Right lobe of liver (tissue), 6 donors: ENCODE results near the gene KBTBD13. TPM values are rescaled to one million over a fixed set of nuclear protein-coding genes. Genes with fewer than 3 reads are reported as not detected.
A peak's percentile ranks its signal among the peaks of the same experiment; 100 is the strongest.
"Not testable (repeated sequence)": the region's sequence is repeated elsewhere in the genome, so short reads cannot be mapped to it uniquely, and the experiment has no call there.

Experiments
- ATAC-seq, 4 donors: fragments of 200-7000 bp; cut with Tn5 transposase; one replicate each; pipeline ENCODE4 v1.9.1; 2020; ENCODE audit warnings: mild to moderate bottlenecking in 4 of 4, moderate library complexity in 4 of 4
- DNase-seq, 3 donors: peaks; one replicate each; pipeline ENCODE4 v3.0.0-alpha.2; 2020
- H3K27ac ChIP-seq, 3 donors: fragments of 200-600 bp; one replicate each; pipeline ENCODE4 v1.8.0; 2022
- H3K27me3 ChIP-seq, 2 donors: fragments of 200-600 bp; one replicate each; pipeline ENCODE4 v1.8.0; 2022
- H3K36me3 ChIP-seq, 4 donors: fragments of 200-600 bp; sonication (generic) in 1 of 4; one replicate each; pipeline versions ENCODE4 v1.5.1 to v1.8.0; 2017 to 2022; ENCODE audit warnings: control low read depth in 1 of 4
- H3K4me1 ChIP-seq, 4 donors: fragments of 200-600 bp; sonication (generic) in 1 of 4; one replicate each; pipeline versions ENCODE4 v1.5.1 to v1.8.0; 2017 to 2022; ENCODE audit warnings: control low read depth in 1 of 4
- H3K4me3 ChIP-seq, 3 donors: fragments of 200-600 bp; one replicate each; pipeline ENCODE4 v1.8.0; 2022
- H3K9me3 ChIP-seq, 4 donors: fragments of 200-600 bp; sonication (generic) in 1 of 4; one replicate each; pipeline versions ENCODE4 v1.5.1 to v1.8.0; 2017 to 2022; ENCODE audit warnings: control low read depth in 1 of 4
- POLR2A ChIP-seq: fragments of 450-650 bp; IDR thresholded peaks from one replicate; pipeline ENCODE4 v1.6.1; 2017; ENCODE audit warnings: antibody characterized with exemption, mild to moderate bottlenecking
- WGBS: methylation state at CpG from one replicate; pipeline ENCODE4 v1.1.6; 2018; ENCODE audit warnings: low coverage, low lambda C conversion rate; ENCODE audit not compliant: insufficient coverage; ENCODE audit errors: missing lambda C conversion rate; 5-methylcytosine and 5-hydroxymethylcytosine counted together
- intact Hi-C, 2 donors: fragments of 100-400 bp; cut with DNase I; formaldehyde crosslinking; loops; one replicate each; pipeline versions ENCODE4 v1.11.2 to v1.14.1; 2022
- total RNA-seq, 6 experiments: library from RNA; depleted of rRNA in 2 of 6; stranded (reverse); fragments of >200 nt in 2 of 6; fragmentation: NEBNext Ultra II Directional in 3 of 6; extraction: Animal tissue kit (Norgen Biotek cat#: 25700) in 3 of 6; gene quantifications; one replicate each; pipeline versions ENCODE4 v1.1.0 to v1.2.4, GENCODE V29; 2016 to 2023
- TF ChIP-seq, protein P1 (sequence below), 4 donors: fragments of 200-600 bp in 3 of 4; fragments of 450-650 bp in 1 of 4; IDR thresholded peaks; one replicate each; pipeline versions ENCODE4 v1.5.1 to v1.8.0; 2016 to 2022; ENCODE audit warnings: antibody characterized with exemption in 4 of 4, mild to moderate bottlenecking in 2 of 4
- donor health status: DM: no; HTN: yes; CAD: no.
- donor health status: DM: no; HTN: no; CAD: no.
- donor health status: DM: no; HTN: no; CAD: no.
- donor health status: DM: no; HTN: yes; CAD: no.
- donor health status: DM: no; HTN: yes; CAD: no.

KBTBD13 gene
- total RNA-seq, 6 experiments from 2014 or later = not detected

DNA sequence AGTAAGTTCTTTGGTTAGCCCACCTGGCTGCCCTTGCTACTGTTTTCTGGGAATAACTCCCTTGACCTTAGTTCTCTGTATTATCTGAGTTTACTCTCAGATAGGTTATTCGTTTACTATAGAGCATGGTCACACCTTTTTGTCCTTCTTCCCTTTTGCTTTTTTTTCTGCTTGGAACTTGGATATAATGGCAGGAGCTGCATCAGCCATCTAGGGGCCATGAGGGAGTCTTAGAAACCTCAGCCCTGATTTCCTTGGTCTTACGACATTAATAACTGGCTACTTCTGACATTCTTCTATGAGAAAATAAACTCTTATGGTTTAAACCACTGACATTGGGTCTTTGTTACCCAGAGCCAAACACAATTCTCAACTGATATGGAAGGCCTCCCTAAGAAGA, 34.8 kb upstream of the KBTBD13 start:
- DNase-seq = no peak
- Histone ChIP-seq H3K27me3 (no peaks in the 10 kb centered on the region), H3K36me3 (no peaks in the 10 kb centered on the region), H3K4me1 (peaks cover 0 to 24% (median 10%) of the 10 kb centered on the region in 4 donors), H3K4me3 (no peak overlapping the region), H3K9me3 (no peaks in the 10 kb centered on the region), H3K27ac (no peak overlapping the region)
- intact Hi-C loops = no loop called here
- TF ChIP-seq, protein P1, sequence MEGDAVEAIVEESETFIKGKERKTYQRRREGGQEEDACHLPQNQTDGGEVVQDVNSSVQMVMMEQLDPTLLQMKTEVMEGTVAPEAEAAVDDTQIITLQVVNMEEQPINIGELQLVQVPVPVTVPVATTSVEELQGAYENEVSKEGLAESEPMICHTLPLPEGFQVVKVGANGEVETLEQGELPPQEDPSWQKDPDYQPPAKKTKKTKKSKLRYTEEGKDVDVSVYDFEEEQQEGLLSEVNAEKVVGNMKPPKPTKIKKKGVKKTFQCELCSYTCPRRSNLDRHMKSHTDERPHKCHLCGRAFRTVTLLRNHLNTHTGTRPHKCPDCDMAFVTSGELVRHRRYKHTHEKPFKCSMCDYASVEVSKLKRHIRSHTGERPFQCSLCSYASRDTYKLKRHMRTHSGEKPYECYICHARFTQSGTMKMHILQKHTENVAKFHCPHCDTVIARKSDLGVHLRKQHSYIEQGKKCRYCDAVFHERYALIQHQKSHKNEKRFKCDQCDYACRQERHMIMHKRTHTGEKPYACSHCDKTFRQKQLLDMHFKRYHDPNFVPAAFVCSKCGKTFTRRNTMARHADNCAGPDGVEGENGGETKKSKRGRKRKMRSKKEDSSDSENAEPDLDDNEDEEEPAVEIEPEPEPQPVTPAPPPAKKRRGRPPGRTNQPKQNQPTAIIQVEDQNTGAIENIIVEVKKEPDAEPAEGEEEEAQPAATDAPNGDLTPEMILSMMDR (IDR thresholded peaks at IDR 0.05) = no peak
- TF ChIP-seq POLR2A = no peak
- WGBS = 69% methylated on average over 2 of the region's 2 CpGs
- ATAC-seq = no peak

DNA sequence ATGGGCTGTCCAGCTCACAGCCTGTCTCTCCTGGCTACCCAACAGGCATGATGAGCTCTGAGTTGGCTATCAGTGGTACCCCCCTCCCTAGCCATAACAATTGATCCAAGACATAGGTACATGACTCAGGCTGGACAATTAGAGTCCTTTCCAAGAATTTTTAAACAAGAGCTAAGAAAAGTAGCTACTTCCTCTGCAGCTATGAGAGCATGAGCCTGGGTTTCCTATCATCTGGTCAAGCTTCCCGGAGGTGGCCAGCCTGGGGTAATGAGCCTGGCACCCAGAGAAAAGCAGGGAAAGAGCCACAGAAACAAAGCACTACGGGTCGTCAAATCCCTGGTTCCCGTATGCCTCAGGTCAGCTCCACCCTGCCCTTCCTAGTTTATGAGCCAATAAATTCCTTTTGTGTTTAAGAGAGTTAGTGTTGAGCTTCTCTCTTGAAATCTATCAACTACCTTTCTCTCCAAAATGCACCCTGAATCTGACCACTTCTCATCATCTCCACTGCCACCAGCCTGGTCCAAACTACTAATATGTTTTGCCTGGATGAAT, 33.7 kb upstream of the KBTBD13 start:
- no peak overlapping the region for H3K27ac ChIP-seq
- H3K4me3 ChIP-seq = no peak overlapping the region
- TF ChIP-seq, protein P1 (IDR thresholded peaks at IDR 0.05) = no peak
- TF ChIP-seq POLR2A = no peak
- intact Hi-C loops = no loop called here
- peaks cover 0 to 24% (median 10%) of the 10 kb centered on the region in 4 donors for H3K4me1 ChIP-seq
- DNase-seq = no peak
- 40% methylated on average over 1 of the region's 4 CpGs for whole genome bisulfite sequencing
- no peaks in the 10 kb centered on the region for H3K9me3 ChIP-seq
- H3K27me3 ChIP-seq = no peaks in the 10 kb centered on the region
- no peaks in the 10 kb centered on the region for H3K36me3 ChIP-seq
- no peak for ATAC-seq

DNA sequence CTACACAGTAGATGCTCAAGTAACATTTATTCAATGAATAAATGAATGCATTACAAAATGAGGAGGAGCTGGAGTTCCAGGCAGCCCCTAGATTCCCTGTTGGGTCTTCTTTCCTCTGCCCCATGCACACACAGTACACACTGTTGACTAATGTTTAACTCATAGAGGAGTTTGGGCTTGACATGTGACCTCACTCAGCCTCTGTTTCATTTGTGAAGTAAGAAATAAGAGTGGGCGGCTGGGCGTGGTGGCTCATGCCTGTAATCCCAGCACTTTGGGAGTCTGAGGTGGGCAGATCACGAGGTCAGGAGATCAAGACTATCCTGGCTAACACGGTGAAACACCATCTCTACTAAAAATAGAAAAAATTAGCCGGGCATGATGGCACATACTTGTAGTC, 32.3 kb upstream of the KBTBD13 start:
- H3K36me3 ChIP-seq, H3K4me3 ChIP-seq, H3K27me3 ChIP-seq, H3K9me3 ChIP-seq, intact Hi-C loops: not testable (repeated sequence)
- DNase-seq = peak in 2 of 3 donors; percentile 58 to 63
- WGBS = 19% methylated on average over 5 of the region's 5 CpGs
- H3K27ac ChIP-seq = peak overlapping the region; percentile 58 to 92 (median 79)
- peaks cover 0 to 24% (median 10%) of the 10 kb centered on the region in 4 donors for H3K4me1 ChIP-seq
- ATAC-seq = peak; percentile 72 to 79 (median 77)

DNA sequence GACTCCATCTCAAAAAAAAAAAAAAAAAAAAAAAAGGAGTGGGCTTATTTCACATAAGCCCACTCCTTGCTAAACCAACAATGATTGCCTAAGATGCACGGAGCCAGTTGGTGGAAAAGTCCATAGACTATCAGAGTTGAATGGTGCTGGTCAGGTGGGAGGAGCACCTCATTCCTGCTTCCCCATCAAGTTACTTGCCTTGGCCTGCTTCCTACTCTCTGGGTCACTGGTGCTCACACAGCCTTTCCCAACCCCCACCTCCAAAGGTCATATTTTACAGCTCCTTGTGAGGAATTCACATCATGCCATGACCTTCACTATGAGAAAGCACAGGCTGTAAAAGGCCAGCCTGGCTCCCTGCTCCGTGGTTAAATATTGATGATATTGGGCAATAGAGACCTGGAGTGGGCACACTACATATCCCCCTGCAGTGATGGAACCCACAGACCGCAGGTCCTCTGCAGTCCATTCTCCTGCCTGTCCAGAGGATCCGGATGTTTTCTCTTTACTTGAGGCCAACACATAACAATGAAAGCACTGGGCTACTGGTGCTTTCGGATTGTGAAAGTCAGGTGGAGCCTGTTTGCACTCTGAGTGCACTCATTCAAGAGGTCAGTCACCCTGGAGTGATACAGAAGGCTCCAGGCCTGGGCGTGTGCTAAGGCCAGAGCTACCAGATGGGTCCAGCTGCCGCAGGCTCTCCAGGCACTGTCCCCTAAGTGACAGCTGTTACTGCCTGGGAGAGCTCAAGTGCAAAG, 31.6 kb upstream of the KBTBD13 start, which contains the start of gene SLC51B:
Gene SLC51B (plus strand): TSS at position 664 of the 758 bp plus-strand sequence. CDS start 4,618 bp downstream, outside the sequence.
- Histone ChIP-seq H3K9me3 (no peaks in the 10 kb centered on the region), H3K27ac (peak within 1 kb of the TSS; percentile 58 to 92 (median 79)), H3K4me3 (peak within 1 kb of the TSS in 1 of 3 donors; percentile 19), H3K4me1 (peaks cover 0 to 24% (median 10%) of the 10 kb centered on the region in 4 donors), H3K27me3 (no peaks in the 10 kb centered on the region), H3K36me3 (no peaks in the 10 kb centered on the region)
- 12% methylated on average over 5 of the region's 7 CpGs for WGBS
- intact Hi-C loops = no loop called here
- TF ChIP-seq, protein P1 (IDR thresholded peaks at IDR 0.05) = no peak
- peak; percentile 31 for TF ChIP-seq POLR2A
- DNase-seq = peak; percentile 75 to 90 (median 86)
- ATAC-seq = peak; percentile 90 to 97 (median 94)

DNA sequence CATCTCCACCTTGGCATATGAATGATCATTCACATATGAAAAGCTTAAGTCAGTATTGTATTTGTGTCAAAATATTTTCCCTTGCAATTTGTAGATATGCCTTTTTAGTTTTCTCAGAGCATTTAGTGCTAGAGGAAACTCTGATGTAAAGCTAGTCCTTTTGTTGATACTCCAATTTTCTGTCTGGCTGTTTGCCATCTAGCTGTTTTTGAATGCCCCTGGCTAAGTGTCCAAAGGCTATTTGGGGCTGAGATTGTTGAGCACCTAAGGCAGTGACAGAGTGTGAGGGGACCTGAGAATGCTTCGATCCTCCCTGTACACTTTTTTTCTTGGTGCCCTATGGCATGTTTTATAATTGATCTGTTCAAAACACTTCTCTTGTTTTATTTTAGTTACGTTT, 28.3 kb upstream of the KBTBD13 start:
- ATAC-seq (no peak), DNase-seq (no peak)
- WGBS = 54% methylated on average over 2 of the region's 2 CpGs
- intact Hi-C loops = no loop called here
- no peak overlapping the region for H3K4me3 ChIP-seq
- H3K9me3 ChIP-seq = no peaks in the 10 kb centered on the region
- H3K36me3 ChIP-seq = no peaks in the 10 kb centered on the region
- H3K4me1 ChIP-seq = peaks cover 0 to 24% (median 10%) of the 10 kb centered on the region in 4 donors
- TF ChIP-seq, protein P1 (IDR thresholded peaks at IDR 0.05) = no peak
- TF ChIP-seq POLR2A = no peak
- H3K27me3 ChIP-seq = no peaks in the 10 kb centered on the region
- H3K27ac ChIP-seq = no peak overlapping the region
